Breast epithelium (tissue), 4 donors: ENCODE data around the gene KIT. TPM values are rescaled to one million over a fixed set of nuclear protein-coding genes. Genes with fewer than 3 reads are reported as not detected.

Source experiments
- DNase-seq, 2 donors: peaks; one replicate each; pipeline ENCODE4 v3.0.0-alpha.2; 2019; ENCODE audit warnings: low spot score in 2 of 2
- H3K27ac ChIP-seq, 2 donors: fragments of 200-600 bp; sonication (generic) in 1 of 2; one replicate each; pipeline ENCODE4 v1.5.1; 2016 to 2019; ENCODE audit warnings: mild to moderate bottlenecking in 1 of 2
- H3K27me3 ChIP-seq, 2 donors: fragments of 200-600 bp; sonication (generic) in 1 of 2; one replicate each; pipeline versions ENCODE4 v1.5.1 to v1.6.0; 2017 to 2019; ENCODE audit warnings: control low read depth in 1 of 2, mild to moderate bottlenecking in 1 of 2
- H3K36me3 ChIP-seq: fragments of 200-600 bp; one replicate; pipeline ENCODE4 v1.5.1; 2019
- H3K4me1 ChIP-seq, 2 donors: fragments of 200-600 bp; sonication (generic); one replicate each; pipeline ENCODE4 v1.5.1; 2016 to 2019; ENCODE audit warnings: control low read depth in 1 of 2
- H3K4me3 ChIP-seq, 3 donors: fragments of 200-600 bp; sonication (generic); 1 replicate in 2 of 3; 2 replicates in 1 of 3; pipeline ENCODE4 v1.5.1; 2016 to 2019; ENCODE audit warnings: mild to moderate bottlenecking in 3 of 3, moderate library complexity in 2 of 3
- H3K9me3 ChIP-seq, 2 donors: fragments of 200-600 bp; sonication (generic) in 1 of 2; one replicate each; pipeline ENCODE4 v1.5.1; 2016 to 2019; ENCODE audit warnings: control low read depth in 1 of 2
- POLR2A ChIP-seq: fragments of 450-650 bp; IDR thresholded peaks from one replicate; pipeline ENCODE4 v1.6.1; 2016; ENCODE audit warnings: antibody characterized with exemption, mild to moderate bottlenecking, moderate library complexity
- POLR2AphosphoS5 ChIP-seq, 3 donors: sonication (generic); formaldehyde crosslinking; IDR thresholded peaks; one replicate each; pipeline ENCODE4 v1.6.1; 2017; ENCODE audit warnings: antibody characterized with exemption in 3 of 3
- intact Hi-C: fragments of 100-400 bp; cut with DNase I; formaldehyde crosslinking; loops from one replicate; pipeline ENCODE4 v1.15.1; 2023; ENCODE audit warnings: low total_unique reads
- total RNA-seq, 3 donors: library from RNA; depleted of rRNA; stranded (reverse); fragments of >200 nt; gene quantifications; one replicate each; pipeline ENCODE4 v1.1.0, GENCODE V29; 2016
- TF ChIP-seq, protein P1 (sequence below), 3 donors: fragments of 450-650 bp; IDR thresholded peaks; one replicate each; pipeline ENCODE4 v1.5.1; 2016 to 2017; ENCODE audit warnings: antibody characterized with exemption in 3 of 3, mild to moderate bottlenecking in 3 of 3, moderate library complexity in 3 of 3

KIT gene
- total RNA-seq, 3 donors from 2014 or later, result 23.2 to 297 (median 75.4) TPM

GRCh38 chr4:54695788-54696187 is 38.0 kb downstream of the KIT start:
- intact Hi-C loops, result no loop called here
- Histone ChIP-seq H3K27ac (no peak overlapping the region), H3K9me3 (no peaks in the 10 kb centered on the region), H3K4me3 (no peak overlapping the region), H3K4me1 (no peaks in the 10 kb centered on the region), H3K36me3 (no peaks in the 10 kb centered on the region), H3K27me3 (no peaks in the 10 kb centered on the region)
- no peak for DNase-seq
- TF ChIP-seq, protein P1, sequence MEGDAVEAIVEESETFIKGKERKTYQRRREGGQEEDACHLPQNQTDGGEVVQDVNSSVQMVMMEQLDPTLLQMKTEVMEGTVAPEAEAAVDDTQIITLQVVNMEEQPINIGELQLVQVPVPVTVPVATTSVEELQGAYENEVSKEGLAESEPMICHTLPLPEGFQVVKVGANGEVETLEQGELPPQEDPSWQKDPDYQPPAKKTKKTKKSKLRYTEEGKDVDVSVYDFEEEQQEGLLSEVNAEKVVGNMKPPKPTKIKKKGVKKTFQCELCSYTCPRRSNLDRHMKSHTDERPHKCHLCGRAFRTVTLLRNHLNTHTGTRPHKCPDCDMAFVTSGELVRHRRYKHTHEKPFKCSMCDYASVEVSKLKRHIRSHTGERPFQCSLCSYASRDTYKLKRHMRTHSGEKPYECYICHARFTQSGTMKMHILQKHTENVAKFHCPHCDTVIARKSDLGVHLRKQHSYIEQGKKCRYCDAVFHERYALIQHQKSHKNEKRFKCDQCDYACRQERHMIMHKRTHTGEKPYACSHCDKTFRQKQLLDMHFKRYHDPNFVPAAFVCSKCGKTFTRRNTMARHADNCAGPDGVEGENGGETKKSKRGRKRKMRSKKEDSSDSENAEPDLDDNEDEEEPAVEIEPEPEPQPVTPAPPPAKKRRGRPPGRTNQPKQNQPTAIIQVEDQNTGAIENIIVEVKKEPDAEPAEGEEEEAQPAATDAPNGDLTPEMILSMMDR (IDR thresholded peaks at IDR 0.05), result no peak
- TF ChIP-seq POLR2A (no peak), POLR2AphosphoS5 (IDR thresholded peaks at IDR 0.05) (no peak)

GRCh38 chr4:54696649-54697048 is 38.9 kb downstream of the KIT start:
- no peak for DNase-seq
- H3K9me3 ChIP-seq, result no peaks in the 10 kb centered on the region
- intact Hi-C loops, result no loop called here
- H3K27ac ChIP-seq, result no peak overlapping the region
- no peak overlapping the region for H3K4me3 ChIP-seq
- no peaks in the 10 kb centered on the region for H3K36me3 ChIP-seq
- no peaks in the 10 kb centered on the region for H3K27me3 ChIP-seq
- TF ChIP-seq, protein P1 (IDR thresholded peaks at IDR 0.05), result no peak
- TF ChIP-seq POLR2A (no peak), POLR2AphosphoS5 (IDR thresholded peaks at IDR 0.05) (no peak)
- H3K4me1 ChIP-seq, result no peaks in the 10 kb centered on the region

- no peak overlapping the region for H3K27ac ChIP-seq
- intact Hi-C loops, result no loop called here
- TF ChIP-seq POLR2A, result no peak
- TF ChIP-seq, protein P1 (IDR thresholded peaks at IDR 0.05), result no peak
- TF ChIP-seq POLR2AphosphoS5 (IDR thresholded peaks at IDR 0.05), result no peak
- H3K4me1 ChIP-seq, result no peaks in the 10 kb centered on the region
- H3K9me3 ChIP-seq, result no peaks in the 10 kb centered on the region
- H3K36me3 ChIP-seq, result no peaks in the 10 kb centered on the region
- no peak for DNase-seq
- H3K27me3 ChIP-seq, result no peaks in the 10 kb centered on the region
- no peak overlapping the region for H3K4me3 ChIP-seq
Observed at GRCh38 chr4:54700986-54701385, 43.2 kb downstream of the KIT start.

DNA sequence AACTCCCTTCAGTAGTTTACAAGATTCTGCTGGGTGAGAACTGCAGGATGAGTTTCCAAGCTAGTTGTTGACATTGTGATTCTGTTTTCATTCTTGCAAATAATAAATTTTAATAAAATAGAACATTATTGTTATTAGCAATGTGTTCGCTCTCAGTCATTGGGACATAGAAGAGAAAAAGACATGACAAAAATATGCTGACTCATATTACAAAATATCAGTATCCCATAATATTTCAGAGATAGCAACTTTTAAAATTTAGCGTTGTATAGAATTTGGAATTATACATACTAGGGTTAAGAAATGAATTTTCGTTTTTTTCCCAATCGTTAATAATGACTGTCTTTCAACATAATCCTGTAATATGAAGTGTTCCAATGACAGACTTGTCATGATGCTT is 45.4 kb downstream of the KIT start:
- intact Hi-C loops, result no loop called here
- TF ChIP-seq POLR2AphosphoS5 (IDR thresholded peaks at IDR 0.05), result no peak
- TF ChIP-seq, protein P1 (IDR thresholded peaks at IDR 0.05), result no peak
- TF ChIP-seq POLR2A, result no peak
- H3K27ac ChIP-seq, result no peak overlapping the region
- H3K4me3 ChIP-seq, result no peak overlapping the region
- H3K27me3 ChIP-seq, result no peaks in the 10 kb centered on the region
- no peaks in the 10 kb centered on the region for H3K9me3 ChIP-seq
- H3K36me3 ChIP-seq, result no peaks in the 10 kb centered on the region
- no peaks in the 10 kb centered on the region for H3K4me1 ChIP-seq
- no peak for DNase-seq

DNA sequence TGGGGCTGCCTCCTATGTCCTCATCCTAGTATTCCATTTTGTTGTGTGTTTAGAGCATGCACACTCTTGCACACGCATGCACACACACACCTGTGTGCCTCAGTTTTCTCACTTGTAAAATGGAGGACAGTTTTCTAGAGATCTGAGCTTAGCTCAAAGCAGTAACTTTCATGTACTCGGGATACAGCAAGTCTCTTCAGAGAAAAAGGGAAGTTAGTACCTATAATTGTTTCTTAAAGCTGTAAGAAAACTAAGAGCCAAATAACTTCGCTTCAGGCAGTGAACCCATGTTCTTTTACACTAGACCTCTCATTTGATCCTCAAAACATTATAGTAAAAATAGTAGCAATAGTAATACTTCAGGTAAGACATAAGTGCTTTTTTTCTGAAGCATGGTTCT is 49.6 kb downstream of the KIT start:
- Histone ChIP-seq H3K27me3 (no peaks in the 10 kb centered on the region), H3K4me3 (no peak overlapping the region), H3K36me3 (no peaks in the 10 kb centered on the region), H3K9me3 (no peaks in the 10 kb centered on the region), H3K4me1 (no peaks in the 10 kb centered on the region), H3K27ac (no peak overlapping the region)
- intact Hi-C loops, result no loop called here
- DNase-seq, result no peak
- TF ChIP-seq, protein P1 (IDR thresholded peaks at IDR 0.05), result no peak
- TF ChIP-seq POLR2A (no peak), POLR2AphosphoS5 (IDR thresholded peaks at IDR 0.05) (no peak)
